Measurements from ENCODE around the gene SIAH1.

DNA sequence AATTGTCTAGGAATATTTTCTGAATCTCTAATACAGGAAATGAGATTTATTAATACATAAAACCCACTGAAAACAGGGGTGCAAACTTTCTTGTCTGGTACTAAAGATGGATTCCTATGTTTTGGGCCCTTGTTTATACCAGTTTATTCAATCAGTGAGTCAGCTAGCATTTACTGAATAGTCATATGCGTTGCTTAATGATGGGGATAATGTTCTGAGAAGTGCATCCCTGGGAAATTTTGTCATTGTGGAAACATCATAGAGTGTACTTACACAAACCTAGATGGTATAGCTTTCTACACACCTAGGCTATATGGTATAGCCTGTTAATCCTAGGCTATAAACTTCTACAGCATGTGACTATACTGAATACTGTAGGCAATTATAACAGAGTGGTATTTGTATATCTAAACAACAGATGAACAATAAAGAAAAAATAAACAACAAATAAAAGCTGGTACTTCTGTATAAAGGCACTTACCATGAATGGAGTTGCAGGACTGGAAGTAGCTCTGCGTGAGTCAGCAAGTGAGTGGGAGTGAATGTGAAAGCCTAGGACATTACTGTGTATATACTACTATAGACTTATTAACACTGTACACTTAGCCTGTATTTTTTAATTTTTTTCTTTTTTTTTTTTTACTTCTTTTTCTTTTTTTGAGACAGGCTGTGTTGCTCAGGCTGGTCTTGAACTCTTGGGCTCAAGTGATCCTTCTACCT lies 63.7 kb downstream of the SIAH1 start:
- TF ChIP-seq EZH2phosphoT487 (IDR thresholded peaks at IDR 0.05; ENCODE audit: borderline replicate concordance, low read length): no peak
- TF ChIP-seq CTCF (conservative IDR thresholded peaks at IDR 0.05; ENCODE audit: low read depth, low read length): no peak

Data from PC-3 (cell line).